Smooth muscle cell (in vitro differentiated cells): ENCODE results near the gene ZFAND6. TPM values are rescaled to one million over a fixed set of nuclear protein-coding genes. Genes with fewer than 3 reads are reported as not detected.
A peak's percentile ranks its signal among the peaks of the same experiment; 100 is the strongest.

Source experiments
- DNase-seq: peaks from one replicate; lab custom pipeline; 2025; ENCODE audit not compliant: unreplicated experiment; lab: John Stamatoyannopoulos, UW
- H2AFZ ChIP-seq: fragments of 200-600 bp; sonication (generic); 2 replicates; pipeline ENCODE4 v1.6.0; 2016; ENCODE audit warnings: antibody characterized with exemption, low read depth, mild to moderate bottlenecking
- H3F3A ChIP-seq: fragments of 200-600 bp; sonication (generic); 2 replicates; pipeline ENCODE4 v1.6.0; 2017; ENCODE audit warnings: antibody characterized with exemption, low read depth
- H3K27ac ChIP-seq: fragments of 200-600 bp; sonication (generic); 2 replicates; pipeline ENCODE4 v1.5.1; 2016; ENCODE audit warnings: low read depth, mild to moderate bottlenecking
- H3K27me3 ChIP-seq: fragments of 200-600 bp; sonication (generic); 2 replicates; pipeline ENCODE4 v1.6.1; 2016; ENCODE audit warnings: low read depth, mild to moderate bottlenecking
- H3K36me3 ChIP-seq: fragments of 200-600 bp; sonication (generic); 2 replicates; pipeline ENCODE4 v1.5.1; 2016; ENCODE audit warnings: low read depth
- H3K4me1 ChIP-seq: fragments of 200-600 bp; sonication (generic); 2 replicates; pipeline ENCODE4 v1.5.1; 2016; ENCODE audit warnings: low read depth
- H3K4me2 ChIP-seq: fragments of 200-600 bp; sonication (generic); 2 replicates; pipeline ENCODE4 v1.6.0; 2016; ENCODE audit warnings: mild to moderate bottlenecking
- H3K4me3 ChIP-seq: fragments of 200-600 bp; sonication (generic); 2 replicates; pipeline ENCODE4 v1.5.1; 2016; ENCODE audit warnings: mild to moderate bottlenecking
- H3K79me2 ChIP-seq: fragments of 200-600 bp; sonication (generic); 2 replicates; pipeline ENCODE4 v1.6.0; 2016; ENCODE audit warnings: low read depth, mild to moderate bottlenecking
- H3K9ac ChIP-seq: fragments of 200-600 bp; sonication (generic); 2 replicates; pipeline ENCODE4 v1.6.0; 2016; ENCODE audit warnings: low read depth
- H3K9me3 ChIP-seq: fragments of 200-600 bp; sonication (generic); replicated peaks from 2 replicates; pipeline ENCODE4 v1.5.1; 2016; ENCODE audit warnings: low read depth
- H4K20me1 ChIP-seq: fragments of 200-600 bp; sonication (generic); 2 replicates; pipeline ENCODE4 v1.6.0; 2016; ENCODE audit warnings: low read depth
- WGBS: methylation state at CpG from one replicate; pipeline ENCODE4 v1.1.7; 2016; ENCODE audit warnings: low lambda C conversion rate; 5-methylcytosine and 5-hydroxymethylcytosine counted together
- polyA plus RNA-seq: library from polyadenylated mRNA; unstranded; fragments of >200 nt; fragmentation: Nextera tagmentation; extraction: Ambion mirVana; gene quantifications from 2 replicates; pipeline ENCODE4 v1.2.1, GENCODE V29; 2016
- total RNA-seq: library from RNA; depleted of rRNA; stranded (reverse); fragments of >200 nt; gene quantifications from 2 replicates; pipeline ENCODE4 v1.2.3, GENCODE V29; 2014
- TF ChIP-seq, protein P1 (sequence below): fragments of 200-600 bp; sonication (generic); IDR thresholded peaks from 2 replicates; pipeline ENCODE4 v1.5.1; 2017; ENCODE audit warnings: borderline replicate concordance, mild to moderate bottlenecking, antibody characterized with exemption; ENCODE audit not compliant: insufficient read depth, poor library complexity, severe bottlenecking

The ZFAND6 gene
- total and polyA plus RNA-seq, 2 experiments from 2014 or later, result 81.9 to 144 TPM

DNA sequence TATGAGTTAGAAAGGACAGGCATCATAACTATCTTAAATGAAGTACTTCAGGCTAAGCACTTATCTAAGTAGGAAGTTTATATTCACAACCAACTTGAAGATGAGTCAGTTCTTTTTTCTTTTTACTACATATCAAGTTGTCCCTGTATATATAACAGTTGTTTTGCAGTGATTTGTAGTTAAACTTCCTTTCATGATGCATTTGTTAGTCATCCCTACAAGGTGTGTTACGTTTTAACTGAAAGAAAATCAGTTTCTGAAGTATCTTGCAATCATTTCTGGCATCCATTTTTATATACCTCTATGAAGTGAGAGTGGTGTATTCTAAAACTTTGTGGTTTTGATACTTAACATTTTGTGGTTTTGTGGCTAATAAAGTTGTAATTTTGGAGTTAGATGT is 46.1 kb downstream of the ZFAND6 start:
- no peaks in the 10 kb centered on the region for H3K36me3 ChIP-seq
- H4K20me1 ChIP-seq, result peaks cover 97% of the 10 kb centered on the region
- no peak for DNase-seq
- WGBS, result 25% methylated on average over 1 of the region's 1 CpG
- no peaks in the 10 kb centered on the region for H3F3A ChIP-seq
- peak overlapping the region; percentile 12 for H3K4me2 ChIP-seq
- H3K4me3 ChIP-seq, result no peak overlapping the region
- H3K9ac ChIP-seq, result no peak overlapping the region
- H3K27me3 ChIP-seq, result no peaks in the 10 kb centered on the region
- TF ChIP-seq, protein P1, sequence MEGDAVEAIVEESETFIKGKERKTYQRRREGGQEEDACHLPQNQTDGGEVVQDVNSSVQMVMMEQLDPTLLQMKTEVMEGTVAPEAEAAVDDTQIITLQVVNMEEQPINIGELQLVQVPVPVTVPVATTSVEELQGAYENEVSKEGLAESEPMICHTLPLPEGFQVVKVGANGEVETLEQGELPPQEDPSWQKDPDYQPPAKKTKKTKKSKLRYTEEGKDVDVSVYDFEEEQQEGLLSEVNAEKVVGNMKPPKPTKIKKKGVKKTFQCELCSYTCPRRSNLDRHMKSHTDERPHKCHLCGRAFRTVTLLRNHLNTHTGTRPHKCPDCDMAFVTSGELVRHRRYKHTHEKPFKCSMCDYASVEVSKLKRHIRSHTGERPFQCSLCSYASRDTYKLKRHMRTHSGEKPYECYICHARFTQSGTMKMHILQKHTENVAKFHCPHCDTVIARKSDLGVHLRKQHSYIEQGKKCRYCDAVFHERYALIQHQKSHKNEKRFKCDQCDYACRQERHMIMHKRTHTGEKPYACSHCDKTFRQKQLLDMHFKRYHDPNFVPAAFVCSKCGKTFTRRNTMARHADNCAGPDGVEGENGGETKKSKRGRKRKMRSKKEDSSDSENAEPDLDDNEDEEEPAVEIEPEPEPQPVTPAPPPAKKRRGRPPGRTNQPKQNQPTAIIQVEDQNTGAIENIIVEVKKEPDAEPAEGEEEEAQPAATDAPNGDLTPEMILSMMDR, result no peak
- no peak overlapping the region for H2AFZ ChIP-seq
- no peaks in the 10 kb centered on the region for H3K4me1 ChIP-seq
- no peaks in the 10 kb centered on the region for H3K9me3 ChIP-seq
- no peak overlapping the region for H3K27ac ChIP-seq
- peaks cover 41% of the 10 kb centered on the region for H3K79me2 ChIP-seq

DNA sequence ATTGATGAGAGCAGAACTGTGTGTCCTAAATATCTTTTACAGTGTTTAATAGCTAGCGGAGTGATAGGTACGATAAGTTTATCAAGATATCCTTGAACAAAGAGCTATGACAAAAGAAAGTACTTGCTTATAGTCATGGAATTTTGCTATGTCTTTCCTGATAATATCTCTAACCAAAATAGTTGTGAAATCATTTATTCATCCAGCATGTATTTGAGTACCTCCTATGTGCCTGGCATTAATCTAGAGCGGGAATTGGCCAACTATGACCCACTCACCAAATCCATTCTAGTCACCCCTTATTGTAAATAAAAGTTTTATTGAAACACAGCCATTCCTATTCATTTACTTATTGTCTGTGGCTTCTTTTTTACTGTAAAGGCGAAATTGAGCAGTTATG is 46.6 kb downstream of the ZFAND6 start:
- peaks cover 45% of the 10 kb centered on the region for H3K79me2 ChIP-seq
- no peak for DNase-seq
- H3K27me3 ChIP-seq, result no peaks in the 10 kb centered on the region
- H3K36me3 ChIP-seq, result no peaks in the 10 kb centered on the region
- no peaks in the 10 kb centered on the region for H3K9me3 ChIP-seq
- no peak overlapping the region for H3K27ac ChIP-seq
- H3K4me1 ChIP-seq, result no peaks in the 10 kb centered on the region
- TF ChIP-seq, protein P1, result no peak
- H2AFZ ChIP-seq, result no peak overlapping the region
- no peak overlapping the region for H3K9ac ChIP-seq
- 93% methylated on average over 4 of the region's 4 CpGs for WGBS
- peak overlapping the region; percentile 12 for H3K4me2 ChIP-seq
- H3K4me3 ChIP-seq, result no peak overlapping the region
- no peaks in the 10 kb centered on the region for H3F3A ChIP-seq
- H4K20me1 ChIP-seq, result peaks cover 97% of the 10 kb centered on the region

DNA sequence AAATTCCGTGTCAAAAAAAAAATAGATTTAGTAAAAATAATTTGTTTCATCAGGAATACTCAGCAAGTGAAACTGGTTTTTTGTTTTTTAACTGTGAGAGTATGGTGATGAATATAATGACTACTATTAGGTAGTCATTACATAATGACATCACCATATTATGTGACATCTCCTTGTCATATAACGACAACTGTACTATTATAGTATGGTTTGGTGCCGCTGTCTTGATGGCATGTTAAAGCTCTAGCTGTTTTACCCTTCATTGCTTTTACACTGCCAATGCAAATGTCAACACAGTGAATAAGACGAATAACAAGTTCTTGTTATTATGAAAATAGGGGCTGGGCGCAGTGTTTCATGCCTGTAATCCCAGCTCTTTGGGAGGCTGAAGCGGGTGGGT is 47.7 kb downstream of the ZFAND6 start:
- 94% methylated on average over 6 of the region's 6 CpGs for WGBS
- H3K4me1 ChIP-seq, result no peaks in the 10 kb centered on the region
- peaks cover 100% of the 10 kb centered on the region for H4K20me1 ChIP-seq
- H3K36me3 ChIP-seq, result no peaks in the 10 kb centered on the region
- H2AFZ ChIP-seq, result no peak overlapping the region
- H3K9ac ChIP-seq, result no peak overlapping the region
- no peak overlapping the region for H3K4me2 ChIP-seq
- no peak overlapping the region for H3K27ac ChIP-seq
- H3F3A ChIP-seq, result no peaks in the 10 kb centered on the region
- no peak overlapping the region for H3K4me3 ChIP-seq
- DNase-seq, result no peak
- no peaks in the 10 kb centered on the region for H3K9me3 ChIP-seq
- peaks cover 52% of the 10 kb centered on the region for H3K79me2 ChIP-seq
- TF ChIP-seq, protein P1, result no peak
- no peaks in the 10 kb centered on the region for H3K27me3 ChIP-seq

DNA sequence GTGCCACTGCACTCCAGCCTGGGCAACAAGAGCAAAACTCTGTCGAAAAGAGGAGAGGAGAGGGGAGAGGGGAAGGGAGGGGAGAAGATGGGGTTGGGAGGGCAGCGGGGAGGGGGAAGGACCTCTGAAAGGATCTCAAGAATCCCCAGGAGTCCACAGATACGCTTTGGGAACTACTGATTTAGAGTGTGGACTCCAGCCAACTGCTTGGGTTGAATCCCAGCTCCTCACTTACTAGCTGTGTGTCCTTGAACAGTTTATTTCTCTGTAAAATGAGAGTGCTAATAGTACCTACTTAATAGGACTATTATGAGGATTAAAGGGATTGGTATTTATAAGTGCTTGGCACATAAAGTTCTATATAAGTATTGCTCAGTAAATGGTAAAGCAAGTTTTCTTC is 48.3 kb downstream of the ZFAND6 start:
- TF ChIP-seq, protein P1, result no peak
- Histone ChIP-seq H3K9ac (no peak overlapping the region), H3K4me3 (no peak overlapping the region), H4K20me1 (peaks cover 100% of the 10 kb centered on the region), H3K27me3 (no peaks in the 10 kb centered on the region), H3K27ac (no peak overlapping the region), H3K9me3 (no peaks in the 10 kb centered on the region), H3K36me3 (no peaks in the 10 kb centered on the region), H2AFZ (no peak overlapping the region), H3F3A (no peaks in the 10 kb centered on the region), H3K4me1 (no peaks in the 10 kb centered on the region), H3K4me2 (no peak overlapping the region), H3K79me2 (peaks cover 52% of the 10 kb centered on the region)
- 44% methylated on average over 2 of the region's 3 CpGs for WGBS
- no peak for DNase-seq
